AG04449 (cell line): ENCODE measurements around the gene DNAJC30.

Source experiments
- CTCF ChIA-PET: fragments of 350-600 bp; formaldehyde crosslinking; extraction: SDS; loops from one replicate; lab custom pipeline; 2021; ENCODE audit warnings: antibody characterized with exemption; lab: Yijun Ruan, JAX
- POLR2A ChIA-PET: fragments of 400-600, 350-600 bp; formaldehyde crosslinking; extraction: SDS; loops from one replicate; lab custom pipeline; 2020; ENCODE audit warnings: antibody characterized with exemption, inconsistent platforms; lab: Yijun Ruan, JAX
- DNase-seq: peaks from one replicate; pipeline ENCODE4 v3.0.0-alpha.2; 2010; ENCODE audit warnings: low read depth, low spot score
- H3K4me3 ChIP-seq: 2 replicates; pipeline ENCODE4 v1.5.1; 2011; ENCODE audit warnings: low read depth, mild to moderate bottlenecking, control low read depth, low read length
- CTCF ChIP-seq: IDR thresholded peaks from one replicate; pipeline ENCODE4 v1.5.1; 2011; ENCODE audit warnings: mild to moderate bottlenecking, moderate library complexity, low read length, control low read depth, inconsistent platforms; ENCODE audit not compliant: insufficient read depth; ENCODE audit errors: missing control alignments

DNAJC30 gene

GRCh38 chr7:73704640-73705550 is 21.6 kb upstream of the DNAJC30 start:
- peak; percentile 51 for DNase-seq
- CTCF ChIA-PET = interaction anchor here (0.6 to 4.2 kb wide), 11 partner anchors 8 to 101 kb away, joined by 3 to 24 read pairs (median 4); no protein-coding TSS in a partner anchor
- H3K4me3 ChIP-seq = no peak overlapping the region
- TF ChIP-seq CTCF = no peak
- POLR2A ChIA-PET = interaction anchor here (0.8 to 4.3 kb wide), 5 partner anchors 11 to 146 kb away, joined by 3 to 47 read pairs (median 6); partner anchors contain the start of gene STX1A

GRCh38 chr7:73703757-73704639 is 20.7 kb upstream of the DNAJC30 start:
- POLR2A ChIA-PET = interaction anchor here (1.1 to 4.3 kb wide), 4 partner anchors 12 to 147 kb away, joined by 3 to 47 read pairs (median 12); partner anchors contain the start of gene STX1A
- no peak for DNase-seq
- no peak overlapping the region for H3K4me3 ChIP-seq
- CTCF ChIA-PET = interaction anchor here (0.6 to 4.2 kb wide), 8 partner anchors 7 to 97 kb away, joined by 3 to 24 read pairs (median 5); partner anchors contain the start of gene STX1A
- no peak for TF ChIP-seq CTCF

GRCh38 chr7:73703225-73703624 is 20.0 kb upstream of the DNAJC30 start:
- DNase-seq = no peak
- no peak overlapping the region for H3K4me3 ChIP-seq
- ChIA-PET POLR2A (no interaction called here), CTCF (interaction anchor here (0.8 to 4.2 kb wide), 5 partner anchors 11 to 96 kb away, joined by 3 to 25 read pairs (median 7); partner anchors contain the start of gene STX1A)
- TF ChIP-seq CTCF = no peak

- H3K4me3 ChIP-seq = no peak overlapping the region
- ChIA-PET POLR2A (interaction anchor here (0.8 kb wide), 1 partner anchor 93 kb away, joined by 3 read pairs; no protein-coding TSS in a partner anchor), CTCF (interaction anchor here (0.9 to 4.2 kb wide), 8 partner anchors 8 to 152 kb away, joined by 3 to 29 read pairs (median 6); no protein-coding TSS in a partner anchor)
- TF ChIP-seq CTCF = no peak
- no peak for DNase-seq
Observed at GRCh38 chr7:73702665-73703064, 19.4 kb upstream of the DNAJC30 start.

- DNase-seq = no peak
- no peak overlapping the region for H3K4me3 ChIP-seq
- ChIA-PET POLR2A (interaction anchor here (0.8 kb wide), 1 partner anchor 92 kb away, joined by 3 read pairs; no protein-coding TSS in a partner anchor), CTCF (interaction anchor here (0.9 to 4.2 kb wide), 8 partner anchors 9 to 152 kb away, joined by 3 to 29 read pairs (median 6); no protein-coding TSS in a partner anchor)
- TF ChIP-seq CTCF = no peak
Observed at GRCh38 chr7:73702226-73702625, 19.0 kb upstream of the DNAJC30 start.
